Caki2 (cell line): ENCODE measurements around the gene SH2D3A. TPM values are rescaled to one million over a fixed set of nuclear protein-coding genes. Genes with fewer than 3 reads are reported as not detected.

Experiments
- DNase-seq: peaks from one replicate; pipeline ENCODE4 v3.0.0-alpha.2; 2015; ENCODE audit warnings: low read depth
- in situ Hi-C: cut with HindIII; loops from 2 replicates; pipeline ENCODE4 v1.10.0; 2016; ENCODE audit warnings: low sequenced_read_pairs, low pct_unique_long_range_greater_than_20kb, mixed read lengths
- total RNA-seq: library from RNA; depleted of rRNA; stranded (reverse); fragments of >200 nt; shearing (Covaris generic); gene quantifications from 2 replicates; pipeline ENCODE4 v1.2.3, GENCODE V29; 2014; ENCODE audit warnings: low replicate concordance

Gene SH2D3A
- total RNA-seq, 1 experiment from 2014 or later, result 12.9 TPM

GRCh38 chr19:6743714-6744380 lies 23.4 kb downstream of the SH2D3A start:
- in situ Hi-C loops, result no loop called here
- DNase-seq, result peak; percentile 27

GRCh38 chr19:6743066-6743465 lies 24.2 kb downstream of the SH2D3A start:
- in situ Hi-C loops, result no loop called here
- no peak for DNase-seq

GRCh38 chr19:6740589-6741343 lies 26.5 kb downstream of the SH2D3A start:
- in situ Hi-C loops, result no loop called here
- peak; percentile 34 for DNase-seq

GRCh38 chr19:6739883-6740588 lies 27.2 kb downstream of the SH2D3A start:
- in situ Hi-C loops, result no loop called here
- DNase-seq, result peak; percentile 48

- in situ Hi-C loops, result no loop called here
- DNase-seq, result no peak
Measured at GRCh38 chr19:6739390-6739882, 27.8 kb downstream of the SH2D3A start, which contains the start of gene TRIP10. Gene TRIP10, plus strand, starts transcription at chr19:6739680. Its CDS starts 82 bp downstream, at chr19:6739762.

GRCh38 chr19:6738787-6739389 lies 28.3 kb downstream of the SH2D3A start:
- DNase-seq, result peak; percentile 41
- in situ Hi-C loops, result no loop called here

GRCh38 chr19:6737873-6738786 lies 29.1 kb downstream of the SH2D3A start:
- in situ Hi-C loops, result no loop called here
- peak; percentile 68 for DNase-seq

GRCh38 chr19:6737284-6737872 lies 29.9 kb downstream of the SH2D3A start, which contains the start of gene GPR108:
Gene GPR108, minus strand, starts transcription at chr19:6737580. Its CDS starts 4 bp downstream, at chr19:6737576.
- peak; percentile 99 for DNase-seq
- in situ Hi-C loops, result no loop called here

GRCh38 chr19:6736917-6737283 lies 30.3 kb downstream of the SH2D3A start:
- in situ Hi-C loops, result no loop called here

GRCh38 chr19:6736169-6736916 lies 30.9 kb downstream of the SH2D3A start:
- in situ Hi-C loops, result no loop called here
- DNase-seq, result peak; percentile 78

More at GRCh38 chr19:6736917-6737283, 30.3 kb downstream of the SH2D3A start:
- no peak for DNase-seq

- in situ Hi-C loops, result no loop called here
- DNase-seq, result no peak
Measured at GRCh38 chr19:6735181-6735911, 31.9 kb downstream of the SH2D3A start.

- in situ Hi-C loops, result no loop called here
- DNase-seq, result no peak
Measured at GRCh38 chr19:6734096-6734696, 33.0 kb downstream of the SH2D3A start.

- in situ Hi-C loops, result no loop called here
Measured at GRCh38 chr19:6733338-6734095, 33.7 kb downstream of the SH2D3A start.

GRCh38 chr19:6732803-6733337 lies 34.4 kb downstream of the SH2D3A start:
- no peak for DNase-seq

More at GRCh38 chr19:6733338-6734095, 33.7 kb downstream of the SH2D3A start:
- no peak for DNase-seq

GRCh38 chr19:6731822-6732221 lies 35.4 kb downstream of the SH2D3A start:
- no peak for DNase-seq
- in situ Hi-C loops, result no loop called here

More at GRCh38 chr19:6732803-6733337, 34.4 kb downstream of the SH2D3A start:
- in situ Hi-C loops, result no loop called here
